ENCODE data around the gene ANAPC7. TPM values are rescaled to one million over a fixed set of nuclear protein-coding genes. Genes with fewer than 3 reads are reported as not detected.

The ANAPC7 gene
- total and polyA plus RNA-seq, 9 of the 15 experiments (the other 6 are each of a cell fraction or from before 2014, with no cell fraction given): 46.7 to 158 (median 109) TPM

- TF ChIP-seq NFIX (CRISPR knock-in tag; IDR thresholded peaks at IDR 0.05; ENCODE audit: low read depth) (no peak), PHF8 (IDR thresholded peaks at IDR 0.05; ENCODE audit: borderline replicate concordance, low read length) (peak; percentile 29; the same call in 1 of the 2 replicates), COPS2 (conservative IDR thresholded peaks at IDR 0.05) (no peak), C11orf30 (IDR thresholded peaks at IDR 0.05; ENCODE audit: low read depth) (no peak; the same call in none of the 2 replicates), POU5F1 (IDR thresholded peaks at IDR 0.05; ENCODE audit: borderline replicate concordance, low read depth, low read length, partially characterized antibody) (no peak), ARID1B (IDR thresholded peaks at IDR 0.05) (0 out of 2 replicates have a peak, but pooled peaks have one; percentile 16), TCF7 (IDR thresholded peaks at IDR 0.05; ENCODE audit: borderline replicate concordance) (no peak), LCOR (CRISPR knock-in tag; IDR thresholded peaks at IDR 0.05) (peak; percentile 48; the same call in 1 of the 2 replicates), MTA2 (IDR thresholded peaks at IDR 0.05; ENCODE audit: low read depth) (no peak), ZNF778 (CRISPR knock-in tag; IDR thresholded peaks at IDR 0.05) (no peak), ZNF239 (CRISPR knock-in tag; IDR thresholded peaks at IDR 0.05) (no peak; the same call in 1 of the 2 replicates), RBM14 (IDR thresholded peaks at IDR 0.05; ENCODE audit: borderline replicate concordance, insufficient read depth, low read depth, low read length) (no peak), TFAP4 (CRISPR knock-in tag; IDR thresholded peaks at IDR 0.05; ENCODE audit: borderline replicate concordance) (peak; percentile 60; the same call in 1 of the 2 replicates), NRF1 (conservative IDR thresholded peaks at IDR 0.05 in 1 of 2, IDR thresholded peaks at IDR 0.05 in 1 of 2) (peak; percentile 97), IFI16 (CRISPR knock-in tag; IDR thresholded peaks at IDR 0.05) (no peak), TBP (optimal IDR thresholded peaks at IDR 0.05; ENCODE audit: low read depth, low read length) (no peak), SETDB1 (IDR thresholded peaks at IDR 0.05; ENCODE audit: low read length) (no peak), HDAC8 (tag; IDR thresholded peaks at IDR 0.05) (no peak), ZNF217 (CRISPR knock-in tag; IDR thresholded peaks at IDR 0.05) (no peak), ARID2 (IDR thresholded peaks at IDR 0.05) (no peak), GABPB2 (CRISPR knock-in tag; conservative IDR thresholded peaks at IDR 0.05) (no peak)
Measured at GRCh38 chr12:110403976-110404682, 621 bp upstream of the ANAPC7 start (continued).
